NCI-H524 (cell line): ENCODE measurements around the gene GP2.
A peak's percentile ranks its signal among the peaks of the same experiment; 100 is the strongest.

Source experiments
- DNase-seq, 2 experiments: peaks; one replicate each; lab custom pipeline; 2025; lab: John Stamatoyannopoulos, UW

Gene GP2

DNA sequence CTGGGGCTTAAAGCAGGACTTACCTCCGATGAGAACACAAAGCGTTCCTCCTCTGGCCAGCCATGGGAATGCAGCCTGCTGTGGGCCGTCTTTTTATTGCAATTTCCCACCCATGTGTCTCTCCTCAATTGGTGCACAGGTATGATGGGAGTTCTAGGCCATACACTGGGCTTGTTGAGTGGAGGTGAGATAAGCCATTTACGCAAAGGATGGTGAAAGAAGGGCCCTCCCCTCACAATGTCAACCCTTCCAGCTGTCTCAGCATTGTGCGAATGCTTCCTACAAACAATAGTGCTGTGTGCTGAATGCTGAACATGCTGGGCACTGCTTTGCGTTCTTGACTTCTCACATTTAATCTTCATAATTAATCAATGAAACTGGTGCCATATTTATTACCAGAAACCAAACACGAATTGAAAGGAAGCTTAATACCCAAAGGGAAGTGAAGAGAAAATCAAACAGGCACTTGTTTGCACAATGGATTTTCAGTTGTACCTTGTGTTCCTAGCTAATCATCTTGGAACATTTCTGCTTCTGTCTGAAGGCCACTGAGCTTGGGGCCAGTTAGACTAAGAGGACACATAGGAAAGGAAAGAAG, at the start of gene GP2:
GP2 (minus strand) TSS at position 70 of the 598 bp plus-strand sequence. CDS start 1,082 bp downstream, outside the sequence.
- no peak for DNase-seq

GRCh38 chr16:20372701-20373100, 45.4 kb upstream of the GP2 start:
- DNase-seq = no peak

- no peak for DNase-seq
Measured at GRCh38 chr16:20369452-20370054, 42.2 kb upstream of the GP2 start.

GRCh38 chr16:20364051-20364450, 36.7 kb upstream of the GP2 start:
- DNase-seq = no peak

DNA sequence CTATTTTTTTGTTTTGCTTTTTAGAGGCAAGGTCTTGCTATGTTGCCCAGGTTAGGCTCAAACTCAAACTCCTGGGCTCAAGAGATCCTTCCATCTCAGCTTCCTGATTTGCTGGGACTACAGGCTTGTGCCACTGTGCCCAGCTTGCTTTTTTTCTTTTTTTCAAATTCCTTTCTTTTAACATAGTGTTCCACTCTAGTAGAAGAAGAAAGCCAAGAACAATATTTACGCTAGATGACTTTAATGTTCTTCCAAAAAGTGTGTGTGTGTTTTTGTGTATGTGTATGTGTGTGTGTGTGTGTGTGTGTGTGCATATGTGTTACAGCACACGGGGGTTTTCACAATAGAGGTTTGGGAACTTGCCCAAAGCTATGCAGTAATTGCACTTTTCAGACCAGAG, 35.9 kb upstream of the GP2 start:
- no peak for DNase-seq

GRCh38 chr16:20359997-20360396, 32.7 kb upstream of the GP2 start:
- peak in 1 of 2 experiments; percentile 1 for DNase-seq

DNA sequence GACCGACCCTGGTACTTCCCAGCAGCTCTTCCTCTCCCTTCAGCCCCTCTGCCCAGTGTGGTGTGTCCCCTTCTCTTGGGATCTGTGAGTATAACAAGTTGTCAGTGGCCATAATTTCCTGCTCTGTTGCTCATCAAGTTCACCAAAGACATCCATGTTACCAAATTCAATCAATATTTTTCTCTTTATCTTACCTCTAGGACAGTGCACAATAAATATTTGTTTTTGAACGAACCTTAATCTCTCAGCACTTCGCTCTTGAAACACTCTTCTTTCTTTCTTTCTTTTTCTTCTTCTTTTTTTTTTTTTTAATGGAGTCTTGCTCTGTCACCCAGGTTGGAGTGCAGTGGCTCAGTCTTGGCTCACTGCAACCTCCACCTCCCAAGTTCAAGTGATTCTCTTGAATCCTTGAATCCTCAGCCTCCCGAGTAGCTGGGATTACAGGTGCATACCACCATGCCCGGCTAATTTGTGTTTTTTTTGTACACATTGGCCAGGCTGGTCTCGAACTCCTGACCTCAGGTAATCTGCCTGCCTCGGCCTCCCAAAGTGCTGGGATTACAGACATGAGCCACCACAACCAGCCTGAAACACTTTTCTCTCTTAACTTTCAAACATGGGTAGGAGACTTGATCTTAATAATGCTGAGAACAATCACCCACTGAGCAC, 27.9 kb upstream of the GP2 start:
- no peak for DNase-seq

- no peak for DNase-seq
Measured at GRCh38 chr16:20353379-20353778, 26.1 kb upstream of the GP2 start.

- DNase-seq = no peak
Measured at GRCh38 chr16:20352615-20353014, 25.3 kb upstream of the GP2 start, which contains the start of gene UMOD. TSS of gene UMOD (minus strand) at chr16:20352715. CDS start at chr16:20350737, 1,978 bp downstream.

DNA sequence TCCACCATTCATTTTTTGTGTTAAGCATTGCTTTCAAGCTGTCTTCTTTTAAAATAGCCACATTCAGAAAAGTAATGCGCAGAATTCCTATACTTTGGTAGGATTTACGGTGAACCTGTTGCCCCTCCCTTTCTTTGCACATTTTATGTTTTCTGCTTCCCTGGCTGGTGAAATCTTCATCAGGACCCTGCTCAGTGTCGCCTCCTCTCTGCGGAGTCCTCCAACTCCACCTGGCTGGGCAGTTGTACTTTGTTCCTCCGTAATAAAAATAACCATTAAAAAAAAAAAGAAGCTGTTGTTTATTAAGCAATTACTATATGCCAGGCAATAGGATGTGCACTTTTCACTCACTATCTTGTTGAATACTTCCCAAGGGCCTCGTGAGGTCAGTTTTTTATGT, 22.3 kb upstream of the GP2 start:
- no peak for DNase-seq

DNA sequence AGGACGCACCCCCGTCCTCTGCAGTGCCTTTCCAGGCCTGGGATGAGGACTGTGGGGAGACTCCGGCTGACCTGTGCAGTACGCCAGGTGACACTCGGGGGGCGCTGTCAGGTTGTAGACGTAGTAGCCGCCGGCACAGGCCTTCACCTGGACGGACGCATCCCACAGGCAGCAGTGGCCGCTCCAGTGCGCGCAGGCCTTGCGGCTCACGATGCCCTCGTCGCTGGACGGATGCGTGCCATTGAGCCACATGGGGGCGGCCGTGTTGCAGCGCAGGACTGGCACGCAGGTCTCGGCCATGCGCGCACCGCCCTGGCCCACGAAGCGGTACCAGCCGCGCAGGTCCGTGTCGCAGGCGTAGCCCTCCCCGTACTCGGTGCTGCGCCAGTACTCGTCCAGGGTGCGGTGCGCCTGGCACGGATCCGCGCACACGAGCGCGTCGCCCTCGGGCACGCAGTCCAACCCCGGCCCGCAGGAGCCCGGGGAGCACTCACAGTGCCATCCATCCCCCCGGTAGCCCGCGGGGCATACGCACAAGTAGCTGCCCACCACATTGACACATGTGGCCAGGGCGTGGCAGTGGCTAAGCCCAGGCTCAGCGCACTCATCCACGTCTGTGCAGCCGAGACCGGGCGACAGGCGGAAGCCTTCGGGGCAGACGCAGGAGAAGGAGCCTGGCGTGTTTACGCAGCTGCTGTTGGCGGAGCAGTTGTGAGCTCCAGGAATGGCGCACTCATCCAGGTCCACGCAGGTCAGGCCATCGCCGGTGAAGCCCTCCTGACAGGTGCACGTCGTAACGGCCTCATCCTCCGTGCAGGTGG, 21.3 kb upstream of the GP2 start:
- peak in 1 of 2 experiments; percentile 8 for DNase-seq

DNA sequence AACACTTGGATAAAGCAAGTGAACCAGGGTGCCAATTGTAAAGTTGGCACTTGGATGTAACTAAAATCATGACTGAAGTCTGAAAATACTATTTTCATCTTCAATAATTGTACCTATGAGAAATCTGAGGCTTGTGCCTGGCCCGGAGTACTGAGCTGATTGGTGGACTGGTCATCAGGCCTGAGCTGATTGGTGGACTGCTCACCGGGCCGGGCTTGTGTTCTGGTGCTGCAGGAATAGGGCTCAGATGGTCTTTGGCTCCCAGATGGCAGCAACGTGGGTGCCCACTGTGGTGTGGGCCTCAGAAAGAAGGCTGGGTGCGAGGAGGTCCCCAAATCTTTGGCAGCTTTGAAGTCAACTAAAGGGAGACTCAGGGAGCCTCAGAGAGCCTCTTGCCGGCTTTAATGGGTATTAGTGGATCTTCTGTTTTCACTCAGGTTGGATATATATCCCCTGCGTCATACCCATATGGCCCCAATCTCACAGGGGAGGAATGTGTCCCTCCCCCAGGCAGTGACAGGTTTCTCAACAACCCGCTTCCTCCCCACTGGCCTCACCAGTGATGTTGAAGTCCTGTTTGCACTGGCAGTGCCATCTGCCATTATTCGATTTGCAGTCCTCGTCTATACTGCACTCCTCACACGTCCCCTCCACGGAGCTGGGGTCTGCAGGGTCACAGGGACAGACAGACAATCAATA, 20.5 kb upstream of the GP2 start:
- no peak for DNase-seq

GRCh38 chr16:20344611-20345010, 17.3 kb upstream of the GP2 start:
- DNase-seq = no peak

- no peak for DNase-seq
Measured at GRCh38 chr16:20339744-20340143, 12.4 kb upstream of the GP2 start.

DNA sequence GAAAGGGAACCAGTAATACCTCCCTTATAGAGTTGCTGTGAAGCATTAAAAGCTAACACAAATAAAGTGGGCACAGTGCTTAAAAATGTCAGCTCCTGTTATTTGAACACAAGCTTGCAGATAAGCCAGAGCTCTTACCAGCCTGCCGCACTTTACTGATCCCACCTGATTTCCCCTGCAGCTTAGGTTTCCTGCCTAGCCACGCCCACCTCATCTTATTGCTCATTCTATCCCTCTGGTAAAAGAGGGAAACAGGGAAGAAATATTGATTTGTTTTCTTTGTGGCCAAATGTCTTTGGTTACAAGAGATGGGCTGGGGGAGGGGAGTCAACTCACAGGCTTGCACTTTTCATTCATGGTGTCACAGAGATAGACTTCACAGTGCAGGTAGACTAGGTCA, 9.6 kb upstream of the GP2 start:
- DNase-seq = no peak

DNA sequence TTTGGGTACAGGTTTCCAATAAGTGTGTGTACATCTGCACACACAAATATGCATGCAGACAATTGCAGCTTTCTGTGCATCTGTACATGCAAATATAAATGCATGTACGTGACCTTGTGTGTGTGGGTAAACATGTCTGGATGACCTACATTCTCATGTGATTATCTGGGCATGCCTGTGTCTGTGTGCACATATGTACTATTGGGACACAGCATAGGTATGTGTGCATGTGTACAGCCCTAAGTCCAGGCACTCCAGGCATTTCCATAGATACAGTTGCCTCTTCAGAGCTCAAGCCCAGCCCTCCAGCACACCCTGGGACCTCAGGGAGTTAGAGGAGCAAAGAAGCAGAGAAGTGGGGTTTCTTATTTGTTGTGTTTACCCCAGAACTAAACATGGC, 7.1 kb upstream of the GP2 start:
- no peak for DNase-seq

GRCh38 chr16:20333120-20333519, 5.8 kb upstream of the GP2 start:
- DNase-seq = no peak

GRCh38 chr16:20332411-20332810, 5.1 kb upstream of the GP2 start:
- no peak for DNase-seq

DNA sequence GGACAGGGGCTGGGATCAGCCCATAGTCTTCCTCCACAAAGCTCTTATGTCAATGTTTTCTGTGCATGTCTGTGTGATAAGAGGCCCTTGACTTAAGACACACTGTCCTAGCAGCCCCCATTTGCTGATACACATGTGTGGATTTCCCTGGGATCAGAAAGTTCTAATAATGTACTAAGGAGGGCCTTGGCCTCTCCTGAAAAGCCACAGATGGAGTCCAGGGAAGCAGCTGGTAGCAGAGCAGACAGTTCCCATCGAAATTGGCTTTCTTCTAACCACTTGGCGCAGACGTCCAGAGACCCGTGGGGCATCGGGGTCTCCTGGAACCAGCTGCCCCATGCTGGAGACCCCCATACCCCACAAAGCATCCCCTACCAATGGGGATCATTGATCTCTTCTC, 4.3 kb upstream of the GP2 start:
- DNase-seq = no peak

GRCh38 chr16:20329392-20330138, 2.3 kb upstream of the GP2 start:
- no peak for DNase-seq

DNA sequence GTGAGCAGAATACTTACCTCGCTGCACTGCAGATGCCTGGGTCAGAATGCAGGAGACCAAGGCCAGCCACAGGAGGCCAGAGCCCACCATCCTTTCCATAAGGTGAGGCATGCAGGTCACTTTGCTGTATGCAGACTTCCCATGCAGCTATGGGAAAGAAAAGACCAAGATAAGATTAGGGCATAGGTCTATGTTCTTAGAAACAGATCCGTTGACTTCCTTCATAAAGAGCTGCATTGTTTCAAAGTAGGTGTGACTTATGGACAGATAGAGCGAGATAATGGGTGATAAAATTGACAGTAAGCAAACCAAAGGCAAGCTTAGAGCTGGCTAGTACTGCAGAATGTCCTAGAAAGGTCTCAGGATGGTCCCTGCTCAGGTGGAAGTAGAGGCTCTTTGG, 992 bp downstream of the GP2 start:
- no peak for DNase-seq
